ENCODE data around the gene TAF6.

TAF6 gene

GRCh38 chr7:100119072-100119969, at the start of gene TAF6, which contains the start of gene CNPY4:
TAF6 (minus strand) TSS chr7:100119358; CDS start chr7:100114209, 5,149 bp downstream.
CNPY4 (plus strand) TSS chr7:100119634; CDS start chr7:100119745, 111 bp downstream.
- DNase-seq (ENCODE audit: low spot score): peak; percentile 98

DNA sequence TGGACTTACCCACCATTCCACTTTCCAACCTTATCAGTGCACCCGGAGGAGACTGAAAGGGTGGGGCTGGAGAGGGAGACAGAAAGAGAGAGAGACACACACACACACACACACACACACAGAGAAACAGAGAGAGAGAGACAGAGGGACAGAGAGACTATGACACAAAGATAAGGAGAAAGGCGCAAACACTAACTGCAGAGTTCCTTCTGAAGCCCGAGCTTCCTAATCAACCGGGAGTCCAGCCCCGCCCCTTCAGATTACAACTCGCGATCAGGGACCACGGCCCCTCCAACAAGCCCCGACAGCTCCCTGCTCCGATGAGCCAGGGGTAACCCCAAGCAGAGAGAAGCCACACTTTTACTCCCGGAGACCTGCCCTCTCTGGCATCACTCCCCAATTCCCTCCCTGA, 48.8 kb upstream of the TAF6 start:
- no peak for DNase-seq (ENCODE audit: low spot score)

- DNase-seq (ENCODE audit: low spot score): no peak
These were observed 48.1 kb upstream of the TAF6 start for GRCh38 chr7:100166970-100167911.

DNA sequence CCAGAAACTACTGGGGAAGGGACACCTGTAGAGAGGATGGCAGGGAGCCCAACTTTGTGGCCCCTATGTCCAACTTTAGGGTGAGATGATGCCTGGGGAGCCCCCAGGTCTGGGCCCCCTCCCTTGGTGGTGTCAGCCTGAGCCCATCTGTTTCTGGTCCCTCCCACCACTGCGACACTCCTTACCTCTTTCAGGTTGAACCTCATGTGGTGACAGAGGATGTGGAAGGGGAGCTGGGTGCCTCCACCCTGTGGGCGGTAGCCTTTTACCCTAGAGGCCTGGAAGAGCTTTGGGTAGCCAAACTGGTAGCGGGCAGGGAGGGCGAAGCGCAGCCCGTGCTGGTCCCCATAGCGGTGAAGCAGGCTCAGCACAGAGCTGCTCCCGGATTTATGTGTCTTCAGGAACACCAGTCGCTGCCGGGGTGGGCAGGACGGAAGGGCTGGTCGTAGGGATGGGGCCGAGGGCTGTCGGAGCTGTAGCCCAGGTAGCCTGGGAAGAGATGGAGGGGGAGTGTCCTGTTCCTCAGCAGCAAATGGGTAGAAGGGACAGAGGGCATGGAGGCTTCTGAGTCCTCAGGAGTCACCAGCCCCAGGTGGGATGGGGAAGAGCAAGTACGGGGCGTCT, 47.3 kb upstream of the TAF6 start:
- DNase-seq (ENCODE audit: low spot score): no peak

GRCh38 chr7:100163871-100164270, 44.7 kb upstream of the TAF6 start:
- no peak for DNase-seq (ENCODE audit: low spot score)

DNA sequence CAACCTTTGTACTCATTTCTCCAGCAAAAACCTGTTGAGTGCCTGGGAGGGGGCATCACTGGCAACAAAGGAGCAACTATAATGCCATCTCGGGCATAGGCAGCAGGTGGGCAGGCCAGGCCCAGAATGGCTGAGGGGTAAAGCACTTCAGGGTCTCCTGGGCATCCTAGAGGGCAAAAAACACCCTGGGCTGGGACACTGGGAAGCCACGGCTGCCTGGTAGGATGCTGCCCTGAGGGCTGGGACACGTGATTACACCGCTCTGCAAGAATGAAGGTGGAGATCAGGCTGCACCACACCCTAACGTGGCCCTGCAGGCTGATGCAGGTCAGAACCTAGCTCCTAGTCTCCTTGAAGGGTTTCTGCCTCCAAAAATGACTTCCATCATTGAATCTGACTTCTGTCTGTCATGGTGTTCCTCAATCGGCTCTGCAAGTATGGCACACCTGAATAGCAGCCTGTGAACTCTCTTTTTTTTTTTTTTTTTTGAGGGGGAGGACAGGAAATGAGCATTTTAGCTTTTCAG, 43.9 kb upstream of the TAF6 start:
- DNase-seq (ENCODE audit: low spot score): no peak

GRCh38 chr7:100160067-100160466, 40.9 kb upstream of the TAF6 start:
- no peak for DNase-seq (ENCODE audit: low spot score)

DNA sequence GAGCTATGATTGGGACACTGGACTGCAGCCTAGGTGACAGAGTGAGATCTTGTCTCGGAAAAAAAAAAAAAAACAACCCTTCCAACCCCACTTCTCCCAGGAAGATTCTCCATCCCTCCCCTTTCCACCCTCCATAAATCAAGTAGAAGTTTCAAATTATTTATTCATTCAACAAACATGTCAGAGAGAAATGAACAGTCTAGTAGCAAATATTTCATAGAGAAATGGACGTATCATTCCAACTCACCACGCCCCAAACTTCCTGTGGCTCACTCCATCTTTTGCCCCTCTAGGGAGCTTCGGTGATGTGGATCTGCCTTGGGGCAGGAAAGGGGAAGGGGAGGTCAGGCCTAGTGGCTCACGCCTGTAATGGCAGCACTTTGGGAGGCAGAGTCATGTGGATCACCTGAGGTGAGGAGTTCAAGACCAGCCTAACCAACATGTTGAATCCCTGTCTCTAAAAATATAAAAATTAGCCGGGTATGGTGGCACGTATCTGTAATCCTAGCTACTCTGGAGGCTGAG, 40.0 kb upstream of the TAF6 start:
- DNase-seq (ENCODE audit: low spot score): no peak

- DNase-seq (ENCODE audit: low spot score): peak; percentile 62
These were observed 39.3 kb upstream of the TAF6 start, which contains the start of gene TRAPPC14 for GRCh38 chr7:100158229-100159098. TRAPPC14 (minus strand) TSS chr7:100158723; CDS start chr7:100158499, 224 bp downstream.

DNA sequence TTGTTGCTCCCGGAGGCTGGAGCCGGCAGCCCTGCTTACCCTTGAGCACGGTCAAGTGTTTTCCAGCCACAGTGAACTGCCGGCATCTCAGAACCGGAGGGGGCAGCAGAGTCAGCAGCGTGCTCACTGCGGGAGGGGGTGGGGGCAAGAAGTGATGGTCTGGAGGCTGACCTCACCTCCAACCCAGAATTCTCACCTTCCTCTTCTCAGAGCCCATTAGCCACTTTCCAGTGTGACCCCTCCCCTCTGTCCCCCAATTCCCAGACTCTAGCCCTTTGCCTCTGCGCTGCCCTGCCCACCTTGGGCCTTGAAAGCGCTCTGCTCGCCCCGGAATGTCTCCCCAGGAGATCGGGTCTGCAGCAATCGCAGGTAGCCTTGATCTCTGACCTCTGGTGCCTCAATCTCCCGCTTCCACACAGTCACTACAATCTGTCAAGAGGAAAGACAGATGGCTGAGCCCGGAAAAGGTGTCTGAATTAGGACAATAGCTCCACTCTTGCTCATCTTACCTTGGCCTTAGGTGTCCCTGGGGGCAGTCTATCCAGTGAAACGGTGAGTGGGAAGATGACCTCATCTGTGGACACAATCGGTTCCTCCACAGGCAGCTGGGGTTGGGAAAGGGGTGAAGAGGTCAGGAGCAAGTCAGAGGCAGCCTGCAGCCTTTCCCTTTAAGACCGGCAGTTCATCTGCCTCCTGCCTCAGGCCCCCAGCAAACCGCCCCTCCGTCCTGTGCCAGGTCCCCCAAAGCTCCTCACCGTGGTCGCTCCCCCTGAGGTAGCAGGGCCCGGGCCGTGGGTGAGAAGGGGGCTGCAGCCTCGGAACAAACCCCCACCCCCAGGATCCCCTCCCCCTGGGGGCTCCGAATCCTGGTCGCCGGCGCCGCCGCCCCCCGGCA, 38.4 kb upstream of the TAF6 start:
- DNase-seq (ENCODE audit: low spot score): no peak

- no peak for DNase-seq (ENCODE audit: low spot score)
These were observed 37.8 kb upstream of the TAF6 start for GRCh38 chr7:100157069-100157333.

DNA sequence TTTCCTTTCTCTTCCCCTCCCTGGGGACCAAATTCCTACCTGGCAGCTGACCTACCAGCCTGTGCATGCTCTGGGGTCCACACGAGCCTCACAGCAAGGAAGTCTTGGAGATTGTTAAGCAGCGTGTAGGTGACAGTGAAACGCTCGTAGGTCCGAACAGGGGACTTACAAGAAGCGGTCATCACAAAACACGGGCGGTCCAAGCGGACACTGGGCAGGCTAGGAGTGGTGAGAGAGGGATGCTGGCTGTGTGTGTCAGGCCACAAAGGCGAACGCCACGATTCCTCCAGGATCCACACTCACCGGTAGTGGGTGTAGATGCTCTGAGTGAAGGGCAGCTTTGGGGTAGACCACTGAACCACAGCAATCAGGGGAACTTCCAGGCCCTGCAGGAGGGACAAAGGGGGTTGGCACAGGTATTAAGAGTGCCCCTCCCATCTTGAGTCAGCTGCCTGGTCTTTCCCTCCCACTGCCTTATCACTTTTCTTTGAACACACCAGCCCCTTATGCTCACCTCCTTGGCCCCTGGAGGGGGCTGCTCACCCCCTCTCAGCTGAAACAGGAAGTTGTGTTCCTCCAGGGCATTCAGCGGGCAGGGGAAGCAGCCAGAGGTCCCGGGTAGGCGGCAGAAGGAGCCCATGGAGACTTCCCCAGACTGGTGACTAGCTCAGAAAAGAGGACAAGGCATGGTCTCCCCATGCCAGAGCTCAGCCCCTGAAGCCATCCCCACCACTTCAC, 37.3 kb upstream of the TAF6 start:
- no peak for DNase-seq (ENCODE audit: low spot score)

- no peak for DNase-seq (ENCODE audit: low spot score)
These were observed 36.6 kb upstream of the TAF6 start for GRCh38 chr7:100155553-100156317.

- DNase-seq (ENCODE audit: low spot score): no peak
These were observed 35.7 kb upstream of the TAF6 start for GRCh38 chr7:100154651-100155491.

DNA sequence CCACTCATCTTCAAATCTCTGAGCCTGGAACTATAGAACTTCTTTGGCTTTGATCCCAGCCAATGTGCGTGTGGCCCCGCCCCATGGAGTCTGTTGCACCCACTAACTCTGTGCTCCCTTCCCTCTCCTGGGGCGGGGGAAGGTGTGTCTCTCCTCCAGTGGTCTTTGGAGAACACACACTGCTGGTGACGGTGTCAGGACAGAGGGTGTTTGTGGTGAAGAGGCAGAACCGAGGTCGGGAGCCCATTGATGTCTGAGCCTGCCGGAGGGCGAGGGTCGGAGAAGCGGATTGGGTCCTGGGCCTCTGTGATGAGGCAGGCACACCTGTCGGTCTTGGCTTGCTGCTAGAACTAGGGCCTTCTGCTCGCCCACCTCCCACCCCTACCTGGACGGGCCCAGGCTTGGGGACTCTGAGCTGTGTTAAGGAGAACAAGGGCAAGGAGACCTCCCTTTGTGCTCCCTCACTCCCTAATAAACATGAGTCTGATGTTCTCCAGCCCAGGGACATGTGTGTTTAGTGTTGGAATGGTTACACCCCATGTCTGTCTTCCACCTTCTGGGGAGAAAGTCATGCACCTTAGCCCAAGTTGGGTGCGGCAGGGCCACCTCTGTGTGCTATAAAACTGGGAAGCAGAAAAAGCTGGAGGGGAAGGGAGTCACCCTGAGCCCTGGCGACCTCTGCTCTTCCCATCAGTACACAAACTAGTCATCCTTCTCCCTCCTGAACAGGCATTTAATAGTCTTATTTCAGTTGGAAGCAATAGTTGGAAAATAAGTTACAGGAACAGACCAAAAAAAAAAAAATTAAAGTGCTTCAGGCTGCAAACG, 34.8 kb upstream of the TAF6 start:
- DNase-seq (ENCODE audit: low spot score): no peak

DNA sequence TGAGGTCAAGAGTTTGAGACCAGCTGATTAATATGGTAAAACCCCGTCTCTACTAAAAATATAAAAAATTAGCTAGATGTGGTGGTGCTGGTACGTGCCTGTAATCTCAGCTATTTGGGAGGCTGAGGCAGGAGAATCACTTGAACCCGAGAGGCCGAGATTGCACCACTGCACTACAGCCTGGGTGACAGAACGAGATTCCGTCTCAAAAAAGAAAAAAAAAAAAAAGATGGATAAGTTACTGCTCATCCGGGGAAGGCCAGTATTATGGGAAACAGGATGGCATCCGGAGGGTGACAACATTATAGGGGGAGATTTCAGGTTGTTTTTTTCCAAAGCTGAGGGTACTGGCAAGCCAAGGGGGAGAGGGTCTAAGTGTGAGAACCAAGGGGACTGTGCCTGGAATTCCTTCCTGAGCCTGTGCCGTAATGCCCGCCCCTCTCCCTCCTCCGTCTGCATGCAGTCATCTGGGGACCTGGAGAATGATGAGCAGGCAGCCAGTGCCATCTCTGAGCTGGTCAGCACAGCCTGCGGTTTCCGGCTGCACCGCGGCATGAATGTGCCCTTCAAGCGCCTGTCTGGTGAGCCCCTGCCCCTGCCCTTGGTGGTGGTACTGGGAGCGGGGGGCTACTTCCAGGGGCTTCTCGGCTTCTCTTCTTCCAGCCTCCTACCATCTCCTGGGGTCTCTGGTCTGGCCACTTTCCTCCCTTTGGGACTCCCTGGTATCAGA, 33.9 kb upstream of the TAF6 start:
- no peak for DNase-seq (ENCODE audit: low spot score)

All from hematopoietic multipotent progenitor cell treated with erythropoietin and hydrocortisone succinate and interleukin-3 and kit ligand, for 17 days (in vitro differentiated cells).